ENCODE measurements around the gene IPPK.
"Not testable (repeated sequence)": the region's sequence is repeated elsewhere in the genome, so short reads cannot be mapped to it uniquely, and the experiment has no call there.

The IPPK gene

DNA sequence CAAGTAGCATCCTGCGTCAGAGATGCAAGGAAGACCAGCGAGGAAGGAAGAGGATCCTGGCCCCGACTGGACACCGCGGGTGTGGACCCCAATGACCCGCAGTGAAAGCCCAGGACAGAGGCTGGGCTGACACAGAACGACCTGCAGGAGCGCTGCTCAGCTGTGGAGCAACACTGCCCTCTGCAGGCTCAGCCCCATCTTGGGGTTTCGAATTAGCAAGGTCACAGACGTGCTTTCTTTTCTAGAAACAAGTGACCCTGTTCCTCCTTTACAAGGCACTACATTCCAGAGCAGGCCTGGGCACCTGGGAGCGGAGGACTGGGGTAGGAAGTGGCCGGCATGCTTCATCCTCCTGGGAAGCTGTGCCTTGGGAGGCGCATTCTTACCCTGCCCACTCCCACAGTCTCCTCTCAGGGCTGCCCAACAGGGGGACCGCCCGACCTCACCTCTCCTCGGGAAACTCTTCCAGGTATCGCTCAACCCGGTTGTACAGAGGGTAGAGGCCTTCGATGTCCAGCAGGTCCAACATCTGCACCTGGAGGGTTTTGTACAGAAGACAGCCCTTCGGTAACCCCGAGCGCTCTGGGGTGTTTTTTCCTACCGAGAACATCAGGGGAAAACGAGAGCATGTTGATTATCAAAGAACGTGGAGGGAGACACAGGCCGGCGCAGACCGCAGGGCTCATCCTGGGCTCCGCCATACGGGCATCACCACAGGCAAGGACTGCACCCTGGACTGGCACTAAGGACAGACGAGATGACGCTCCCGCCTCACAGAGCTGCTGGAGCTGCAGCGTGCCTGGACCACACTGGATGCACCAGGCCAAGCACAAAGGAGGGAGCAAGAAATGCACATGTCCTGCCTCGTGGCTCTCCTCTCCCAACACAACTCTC lies 35.0 kb downstream of the IPPK start:
- peak; percentile 54 for DNase-seq

DNA sequence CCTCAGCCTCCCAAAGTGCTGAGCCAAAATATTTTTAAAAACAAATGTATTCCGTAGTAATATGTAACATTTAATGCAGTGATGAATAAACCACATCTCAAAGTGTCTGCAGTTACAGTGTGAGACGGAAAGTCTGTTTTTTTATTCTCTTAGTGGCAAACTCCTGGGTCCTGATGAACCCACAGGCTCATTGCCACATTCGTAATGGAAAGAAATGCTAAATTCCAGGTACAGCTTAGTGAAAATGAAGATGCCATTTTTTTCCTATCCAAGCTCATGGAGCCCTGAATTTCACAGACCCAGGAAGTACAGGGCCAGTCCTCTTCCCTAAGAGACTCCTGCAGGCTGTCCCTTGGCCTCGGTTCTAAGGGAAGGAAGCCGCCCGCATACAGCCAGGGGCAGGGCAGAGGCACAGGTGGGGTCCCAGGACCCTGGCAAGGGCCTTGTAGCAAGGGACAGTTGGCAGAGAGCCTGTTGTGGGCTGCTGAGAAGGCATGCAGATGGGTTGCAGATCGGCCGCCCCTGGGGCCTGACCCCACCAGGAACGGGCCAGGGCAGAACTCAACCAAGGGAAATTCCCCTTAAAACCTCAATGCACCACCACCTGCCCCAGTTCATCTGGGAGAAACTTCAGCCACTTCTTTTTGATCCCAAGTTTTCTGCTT lies 36.2 kb downstream of the IPPK start:
- no peak for DNase-seq

DNA sequence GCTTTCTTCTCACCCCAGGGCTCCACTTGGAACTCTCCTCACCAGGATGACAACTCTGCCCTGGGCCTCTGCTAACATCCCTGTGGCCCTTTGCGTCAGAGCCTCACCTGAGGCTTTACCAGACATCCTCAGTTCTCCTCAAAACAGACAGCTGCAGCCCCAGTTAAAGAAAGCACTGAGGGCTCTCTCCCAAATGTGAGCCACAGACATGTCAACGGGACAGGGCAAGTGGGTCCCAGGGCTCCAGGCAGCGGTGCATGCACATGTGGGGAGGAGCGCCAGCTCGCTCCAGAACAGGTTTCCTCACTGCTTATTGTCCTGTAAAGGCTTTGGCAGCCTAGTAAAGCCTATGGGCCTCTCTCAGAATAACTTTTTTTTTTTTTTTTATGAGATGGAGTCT lies 37.3 kb downstream of the IPPK start:
- no peak for DNase-seq

DNA sequence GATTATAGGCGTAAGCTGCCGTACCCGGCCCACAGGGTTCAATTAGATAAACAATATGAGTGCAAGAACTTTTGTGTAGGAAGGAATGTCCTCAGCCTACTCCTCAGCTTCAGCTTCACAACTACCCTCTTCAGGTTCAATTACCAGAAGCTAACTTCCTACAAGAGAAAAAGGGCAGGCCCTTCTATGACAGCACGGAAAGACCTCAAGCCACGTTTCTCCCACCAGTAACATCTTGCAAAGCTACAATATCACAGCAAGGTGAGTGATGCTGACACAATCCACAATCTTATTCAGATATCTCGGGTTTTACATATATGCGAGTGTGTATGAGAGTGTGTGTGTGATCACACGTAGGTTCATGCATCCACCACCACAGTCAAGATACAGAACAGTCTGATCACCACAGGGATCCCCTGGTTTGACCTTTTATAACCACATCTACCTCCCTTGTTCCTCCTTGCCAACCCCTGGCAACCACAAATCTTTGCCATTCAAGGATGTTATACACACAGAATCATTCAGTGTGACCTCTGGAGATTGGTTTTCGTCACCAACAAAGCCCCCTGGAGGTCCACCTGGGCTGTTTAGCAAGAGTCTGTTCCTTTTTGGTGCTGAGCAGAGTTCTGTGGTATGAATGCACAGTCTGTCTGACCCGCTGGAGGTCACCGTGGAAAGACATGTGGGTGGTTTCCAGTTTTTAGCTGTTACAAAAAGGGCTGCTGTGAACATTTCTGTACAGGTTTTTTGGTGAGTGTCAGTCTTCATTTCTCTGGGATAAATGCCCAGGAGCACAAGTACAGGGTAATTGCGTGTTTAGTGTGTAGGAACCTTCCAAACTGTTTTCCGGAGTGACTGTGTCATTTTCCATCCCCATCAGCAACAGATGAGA lies 38.2 kb downstream of the IPPK start:
- DNase-seq, result no peak

DNA sequence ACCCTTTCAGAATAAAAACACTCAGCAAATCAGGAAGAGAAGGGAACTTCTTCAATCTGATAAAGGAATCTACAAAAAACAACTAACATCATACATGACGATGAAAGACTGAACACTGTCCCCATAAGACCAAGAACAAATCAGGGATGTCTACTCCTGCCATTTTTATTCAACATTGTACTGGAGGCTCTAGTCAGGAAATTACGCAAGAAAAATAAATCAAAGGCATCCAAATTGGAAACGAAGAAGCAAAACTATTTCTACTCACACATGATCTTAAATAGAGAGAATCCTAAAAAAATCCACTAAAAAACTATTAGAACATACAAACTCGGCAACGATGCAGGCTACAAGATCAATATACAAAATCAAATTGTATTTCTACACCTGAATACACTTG lies 42.3 kb downstream of the IPPK start:
- DNase-seq, result no peak

DNA sequence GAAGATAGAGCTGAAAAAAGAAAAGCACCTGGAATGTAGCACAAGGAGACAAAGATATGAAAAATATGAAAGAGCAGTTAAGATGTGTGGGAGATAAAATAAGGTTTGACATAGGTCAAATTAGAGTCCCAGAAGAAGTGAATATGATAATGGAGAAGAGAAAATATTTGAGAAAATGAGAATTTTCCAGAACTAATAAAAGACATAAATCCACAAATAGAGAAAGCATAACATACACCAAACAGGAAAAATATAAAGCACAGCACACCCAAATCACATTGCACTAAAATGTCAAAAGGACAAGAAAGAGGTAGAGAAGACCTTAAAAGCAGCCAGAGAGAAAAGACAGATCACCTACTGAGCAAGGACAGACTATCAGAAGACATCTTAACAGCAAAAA lies 43.4 kb downstream of the IPPK start:
- DNase-seq, result no peak

DNA sequence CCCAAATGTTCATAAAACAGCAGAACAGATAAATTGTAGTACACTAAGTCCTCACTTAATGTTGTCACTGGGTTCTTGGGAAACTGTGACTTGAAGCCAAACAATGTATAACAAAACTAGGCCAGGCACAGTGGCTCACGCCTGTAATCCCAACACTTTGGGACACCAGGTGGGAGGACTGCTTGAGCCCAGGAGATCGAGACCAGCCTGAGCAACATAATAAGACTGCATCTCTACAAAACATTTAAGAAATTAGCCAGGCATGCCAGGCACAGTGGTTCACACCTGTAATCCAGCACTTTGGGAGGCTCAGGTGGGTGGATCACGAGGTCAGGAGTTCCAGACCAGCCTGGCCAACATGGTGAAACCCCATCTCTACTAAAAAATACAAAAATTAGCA lies 46.0 kb downstream of the IPPK start:
- not testable (repeated sequence) for DNase-seq

DNA sequence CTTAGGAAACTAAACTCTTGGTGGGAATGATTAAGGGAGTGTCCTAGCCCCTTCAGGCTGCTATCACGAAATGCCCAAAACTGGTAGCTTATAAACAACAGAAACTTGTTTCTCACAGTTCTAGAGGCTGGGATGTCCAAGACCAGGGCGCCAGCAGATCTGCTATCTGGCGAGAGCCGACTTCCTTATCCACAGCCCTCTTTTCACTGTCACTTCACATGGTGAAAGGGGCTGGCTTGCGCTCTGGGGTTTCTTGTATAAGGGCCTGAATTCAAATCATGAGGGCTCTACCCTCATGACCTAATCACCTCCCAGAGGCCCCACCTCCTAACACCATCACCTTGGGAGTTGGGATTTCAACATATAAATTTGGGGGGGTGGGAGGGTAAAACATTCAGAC lies 49.1 kb downstream of the IPPK start:
- DNase-seq, result no peak

DNA sequence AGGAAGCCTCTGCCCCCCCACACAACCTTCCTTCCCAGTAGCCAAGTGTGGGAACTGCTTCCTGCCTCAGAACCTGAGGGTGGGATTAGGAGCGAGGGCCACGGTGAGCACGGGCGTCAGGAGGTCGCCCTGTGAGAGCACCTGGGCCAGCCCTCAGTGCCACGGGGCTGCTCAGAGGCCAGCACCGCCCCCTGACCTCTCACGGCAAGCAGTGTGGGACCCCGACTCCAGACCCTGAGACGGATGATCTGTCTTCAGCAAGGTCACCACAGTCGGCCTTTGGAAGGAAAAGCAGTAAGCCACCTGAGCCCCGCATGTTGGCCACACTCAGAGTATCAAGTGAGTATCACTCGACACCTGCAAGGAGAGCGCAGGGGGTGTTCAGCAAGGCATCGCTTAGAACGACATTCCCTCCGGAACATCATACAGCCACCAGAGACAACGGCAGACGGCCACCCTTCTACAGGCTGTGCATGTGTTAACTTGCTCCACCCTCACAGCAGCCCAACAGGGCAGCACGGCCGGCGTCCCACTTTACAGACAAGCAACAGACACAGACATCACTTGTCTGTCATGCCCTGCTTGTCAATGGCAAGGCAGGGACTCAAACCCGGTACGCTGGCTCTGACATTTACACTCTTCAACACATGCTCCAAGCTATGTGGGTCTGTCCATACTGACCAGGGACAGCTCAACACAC lies 50.2 kb downstream of the IPPK start:
- no peak for DNase-seq

DNA sequence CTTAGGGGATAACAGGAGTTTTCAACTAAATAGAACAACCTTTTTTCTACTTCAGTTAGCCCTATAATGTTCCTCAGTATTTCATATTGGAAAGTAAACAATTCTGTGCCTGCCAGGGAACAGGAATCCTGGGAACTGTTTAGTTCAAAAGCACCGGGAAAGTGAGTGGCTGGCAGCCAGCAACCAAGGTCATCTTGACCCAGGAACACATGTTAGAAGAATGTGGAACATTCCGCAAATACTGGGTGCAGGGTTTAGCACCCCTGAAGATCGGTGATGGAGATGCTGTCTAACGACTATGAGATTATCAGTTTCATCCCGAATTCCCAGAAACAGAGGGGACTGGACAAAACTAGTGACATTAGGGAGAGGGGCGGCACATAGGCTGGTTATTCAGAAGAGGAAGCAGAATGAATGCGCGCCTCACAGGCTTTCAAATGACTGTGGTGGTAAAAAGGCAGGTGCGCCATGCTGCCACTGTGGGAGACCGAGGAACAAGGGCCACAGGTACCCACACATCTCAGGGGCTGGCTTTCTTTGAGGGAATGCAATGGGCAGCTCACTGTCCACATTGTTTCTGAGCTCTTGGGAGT lies 51.2 kb downstream of the IPPK start:
- DNase-seq, result no peak

DNA sequence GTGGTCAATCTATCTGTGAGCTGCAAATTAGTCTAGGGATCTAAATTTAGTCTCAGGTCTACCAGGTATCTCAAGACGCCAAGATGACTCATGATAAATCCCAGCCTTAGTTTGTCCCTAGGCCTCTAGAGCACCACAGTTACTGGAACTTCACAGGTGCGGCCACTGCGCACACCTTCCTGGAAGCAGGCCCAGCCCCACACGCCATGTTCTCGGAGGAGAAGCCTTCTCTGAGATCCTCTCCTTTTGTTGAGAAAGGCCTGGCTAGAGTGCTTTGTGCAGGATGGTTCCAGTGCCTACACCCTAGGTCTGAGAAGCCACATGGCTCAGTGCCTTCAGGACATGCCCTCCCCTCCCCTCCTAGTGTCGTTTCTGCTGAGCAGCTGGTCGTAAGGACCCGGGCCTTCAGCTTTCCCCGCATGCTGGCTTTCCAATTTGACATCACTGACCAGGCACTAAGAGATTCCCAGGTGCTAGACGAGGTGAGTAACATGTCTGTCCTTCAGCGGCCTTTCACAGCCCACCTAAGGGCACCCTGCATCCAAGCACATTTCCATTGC lies 51.9 kb downstream of the IPPK start:
- no peak for DNase-seq

DNA sequence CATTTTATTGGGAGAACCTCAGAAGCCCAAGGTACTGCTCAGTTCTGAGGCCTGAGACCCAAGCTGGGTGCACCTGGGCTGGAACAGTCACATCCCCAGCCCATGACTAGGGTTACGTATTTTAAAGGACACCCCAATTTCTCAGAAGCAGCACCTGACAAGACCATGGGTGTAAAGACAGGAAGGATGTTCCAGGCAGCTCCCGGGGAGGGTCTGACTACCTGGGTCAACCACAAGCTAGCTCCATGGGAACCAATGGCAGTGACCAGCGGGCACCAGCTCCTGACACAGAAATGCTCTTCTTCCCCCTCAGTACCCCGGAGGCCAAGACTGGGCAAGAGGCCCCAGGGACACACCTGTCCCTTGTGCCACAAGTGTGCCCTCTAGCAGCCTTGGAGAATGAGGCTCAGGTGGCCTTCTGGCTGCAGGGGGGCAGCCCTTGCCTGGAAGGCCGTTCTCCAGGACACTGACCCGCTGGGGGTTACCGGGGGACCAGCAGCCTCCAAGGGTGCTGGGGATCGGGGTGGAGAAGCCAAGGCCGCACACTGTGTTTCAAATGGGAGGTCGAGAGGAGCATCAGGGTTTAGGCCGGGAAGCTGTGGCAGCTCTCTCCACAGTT lies 52.6 kb downstream of the IPPK start:
- no peak for DNase-seq

DNA sequence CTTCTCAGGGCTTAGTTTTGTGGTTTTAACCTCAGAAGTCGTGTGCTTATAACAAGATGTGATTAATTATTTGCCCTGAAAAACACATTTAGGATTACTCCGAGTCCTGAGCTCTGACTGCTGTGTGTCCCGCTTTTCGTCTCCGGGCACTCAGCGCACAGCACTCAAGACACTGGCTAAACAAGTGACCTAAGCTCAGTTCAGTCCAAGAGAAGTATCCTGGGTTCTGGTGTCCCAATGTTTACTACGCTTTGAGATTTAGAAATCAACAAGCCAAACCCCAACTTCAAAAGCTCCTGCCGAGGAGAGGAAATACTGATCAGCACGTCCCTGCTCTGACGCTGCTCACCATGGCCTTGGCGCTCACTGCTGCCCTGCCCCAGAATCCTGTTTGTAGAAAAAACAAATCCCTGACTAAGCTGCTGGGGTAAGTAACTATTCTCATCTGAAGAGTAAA lies 53.2 kb downstream of the IPPK start:
- no peak for DNase-seq

DNA sequence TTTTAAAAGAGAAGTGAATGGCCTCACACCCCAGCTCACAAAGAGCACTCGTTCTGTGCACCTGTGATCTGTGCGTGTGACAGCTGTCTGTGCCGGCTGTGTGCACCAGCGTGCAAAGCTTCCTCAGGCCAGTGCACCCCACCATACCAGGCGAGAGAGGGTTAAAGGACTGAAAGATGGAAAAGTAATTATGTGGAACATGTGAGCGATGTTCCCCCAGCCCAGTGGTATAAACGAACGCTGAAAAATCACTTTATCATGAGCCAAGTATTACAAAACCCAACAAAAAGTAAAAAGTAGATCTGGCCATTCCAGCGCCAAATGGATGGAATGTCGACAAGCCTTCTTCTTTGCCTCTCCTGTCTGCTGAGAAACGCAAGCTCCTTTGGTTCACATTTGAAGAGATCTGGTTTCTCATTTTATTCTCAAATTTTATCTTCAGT lies 53.7 kb downstream of the IPPK start:
- no peak for DNase-seq

DNA sequence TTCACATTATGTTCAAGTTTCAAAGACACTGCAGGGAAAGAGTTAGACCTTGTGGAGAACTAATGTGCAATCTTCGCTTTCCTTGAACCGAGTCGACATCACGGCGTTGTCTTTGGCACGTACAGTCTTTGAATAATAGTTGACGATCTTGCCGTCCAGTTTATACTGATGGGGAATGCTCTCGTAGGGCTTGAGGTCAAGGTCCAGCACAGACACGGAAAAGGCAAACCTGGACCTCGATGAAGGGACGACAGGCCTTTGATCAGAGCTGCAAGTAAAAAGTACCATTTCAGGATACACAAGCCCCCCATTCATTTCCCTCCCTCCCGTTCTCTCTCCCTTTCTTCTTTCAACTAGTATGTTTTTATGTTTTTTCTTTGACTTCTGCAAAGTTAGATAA lies 54.1 kb downstream of the IPPK start:
- DNase-seq, result no peak

DNA sequence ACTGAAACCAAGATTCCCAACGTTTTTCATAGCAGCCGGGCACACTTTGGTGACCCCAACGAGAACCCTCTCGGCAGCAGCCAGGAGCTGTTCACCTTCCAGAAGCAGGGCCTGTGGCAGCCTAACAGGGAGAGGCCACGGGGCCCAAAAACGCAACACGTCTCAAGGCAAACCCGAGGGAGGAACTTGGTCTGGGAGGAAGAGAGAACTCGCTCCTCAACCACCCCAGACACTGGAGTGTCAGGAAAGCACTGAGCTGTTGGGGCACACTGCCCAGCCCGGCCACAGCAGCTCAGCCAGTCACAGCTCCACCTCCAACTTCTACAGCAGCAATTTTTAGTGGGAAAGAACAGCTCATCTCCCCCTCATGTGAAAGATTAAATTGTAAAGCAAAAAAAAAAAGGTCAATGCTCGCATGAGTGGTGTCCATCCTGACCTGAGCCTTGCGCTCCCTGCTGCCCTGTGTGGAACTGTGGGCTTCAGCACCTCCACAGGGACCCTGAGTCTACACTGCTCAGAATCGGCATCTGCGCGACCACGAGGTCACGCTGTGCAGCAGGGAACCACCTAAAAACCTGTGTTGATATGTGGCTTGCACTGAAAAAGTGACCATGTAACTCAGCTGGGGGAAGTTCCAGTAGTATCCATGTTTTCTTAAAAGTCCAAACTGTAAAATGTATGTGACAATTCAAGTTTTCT lies 55.0 kb downstream of the IPPK start:
- DNase-seq, result no peak

DNA sequence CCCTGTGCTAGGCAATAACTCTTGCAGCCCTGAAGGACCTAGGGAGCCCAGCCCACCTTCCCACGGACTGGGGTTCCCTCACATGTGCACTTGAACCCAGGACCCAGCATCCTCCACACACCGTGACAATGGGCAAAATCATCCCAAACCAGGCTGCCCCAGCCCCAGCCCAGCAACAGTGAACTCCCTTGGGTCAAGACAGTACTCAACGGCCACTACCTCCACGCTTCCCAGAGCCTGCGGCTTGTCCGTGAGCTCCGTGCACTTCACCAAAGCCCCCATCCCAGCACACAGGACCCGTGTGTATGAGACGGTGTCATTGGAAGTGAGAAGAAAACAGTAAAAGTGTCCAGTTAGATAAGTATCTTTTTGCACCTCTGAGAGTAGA lies 55.8 kb downstream of the IPPK start:
- DNase-seq, result no peak

DNA sequence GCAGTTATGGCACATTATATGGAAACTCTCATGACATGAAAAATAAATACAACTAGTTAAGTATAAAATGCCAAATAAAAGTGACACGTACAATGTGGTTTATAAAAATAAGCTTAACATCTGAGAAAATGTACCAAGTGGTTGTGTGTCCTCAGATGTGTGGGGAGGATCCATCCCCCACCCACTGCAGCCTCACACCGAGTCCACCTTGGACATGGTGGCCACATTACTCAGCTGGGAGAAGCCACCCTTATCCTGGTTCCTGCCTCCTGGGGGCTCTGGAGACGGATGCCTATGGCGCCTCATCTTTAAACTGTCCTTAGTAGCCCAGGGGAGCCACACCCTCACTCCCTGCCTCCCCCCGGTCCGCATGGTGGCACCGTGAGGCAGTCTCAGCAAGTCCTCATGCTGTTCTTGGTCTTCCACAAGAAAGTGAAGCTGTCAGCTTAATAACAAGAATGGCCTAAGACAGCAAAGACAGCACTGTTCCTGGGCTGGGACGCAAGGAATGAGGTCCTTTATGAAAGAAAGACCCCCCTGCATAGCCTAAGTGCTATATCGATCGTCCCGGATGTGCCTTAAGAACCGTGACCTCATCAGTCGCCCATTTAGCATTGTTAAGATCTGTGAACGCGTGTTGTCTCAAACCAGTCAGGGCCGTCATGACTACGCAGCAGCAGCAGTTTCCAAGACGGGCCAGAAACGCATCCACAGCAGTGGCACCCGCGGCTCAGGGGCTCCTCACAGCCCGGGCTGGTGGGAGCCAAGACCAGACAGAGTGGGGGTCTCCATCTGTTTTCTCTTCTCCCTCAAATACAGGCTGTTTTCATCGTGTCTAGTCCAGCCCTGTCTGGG lies 56.4 kb downstream of the IPPK start:
- DNase-seq, result no peak

DNA sequence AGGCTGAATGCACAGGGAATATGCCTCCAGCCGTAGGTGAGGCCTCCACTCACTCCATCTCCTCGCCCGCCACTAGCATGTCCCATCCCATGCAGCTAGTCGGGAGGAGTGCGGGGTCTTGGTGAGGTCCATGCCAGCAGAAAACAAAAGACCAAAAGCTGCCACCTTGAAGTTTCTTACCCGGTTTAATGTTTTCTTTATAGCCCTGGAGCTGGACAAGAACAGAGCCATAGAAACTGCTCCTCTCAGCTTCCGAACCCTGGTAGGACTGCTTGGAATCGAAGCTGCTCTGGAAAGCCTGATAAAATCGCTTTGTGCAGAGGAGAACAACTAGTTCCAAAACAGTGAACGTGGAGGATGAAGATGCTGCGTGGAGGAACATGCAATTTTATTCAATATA lies 57.1 kb downstream of the IPPK start:
- no peak for DNase-seq

DNA sequence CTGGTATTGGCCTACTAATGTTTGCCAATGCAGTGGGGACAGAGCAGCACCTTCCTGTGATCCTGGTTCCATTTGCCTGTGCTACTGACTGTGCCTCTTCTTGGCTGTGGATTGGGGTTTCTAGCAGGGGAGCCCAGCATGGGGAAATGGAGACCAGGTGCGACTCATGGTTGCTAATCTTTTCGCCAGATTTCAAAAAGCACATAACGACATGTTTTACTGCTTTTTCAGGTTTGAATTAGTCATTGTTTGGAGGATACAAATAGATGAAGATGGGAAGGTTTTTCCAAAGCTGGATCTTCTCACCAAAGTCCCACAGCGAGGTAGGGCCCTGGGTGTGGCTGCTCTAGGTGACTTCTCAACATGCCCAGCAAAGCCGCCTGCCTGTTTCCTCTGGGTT lies 57.6 kb downstream of the IPPK start:
- no peak for DNase-seq
